ENCODE measurements around the gene NEUROD4.

DNA sequence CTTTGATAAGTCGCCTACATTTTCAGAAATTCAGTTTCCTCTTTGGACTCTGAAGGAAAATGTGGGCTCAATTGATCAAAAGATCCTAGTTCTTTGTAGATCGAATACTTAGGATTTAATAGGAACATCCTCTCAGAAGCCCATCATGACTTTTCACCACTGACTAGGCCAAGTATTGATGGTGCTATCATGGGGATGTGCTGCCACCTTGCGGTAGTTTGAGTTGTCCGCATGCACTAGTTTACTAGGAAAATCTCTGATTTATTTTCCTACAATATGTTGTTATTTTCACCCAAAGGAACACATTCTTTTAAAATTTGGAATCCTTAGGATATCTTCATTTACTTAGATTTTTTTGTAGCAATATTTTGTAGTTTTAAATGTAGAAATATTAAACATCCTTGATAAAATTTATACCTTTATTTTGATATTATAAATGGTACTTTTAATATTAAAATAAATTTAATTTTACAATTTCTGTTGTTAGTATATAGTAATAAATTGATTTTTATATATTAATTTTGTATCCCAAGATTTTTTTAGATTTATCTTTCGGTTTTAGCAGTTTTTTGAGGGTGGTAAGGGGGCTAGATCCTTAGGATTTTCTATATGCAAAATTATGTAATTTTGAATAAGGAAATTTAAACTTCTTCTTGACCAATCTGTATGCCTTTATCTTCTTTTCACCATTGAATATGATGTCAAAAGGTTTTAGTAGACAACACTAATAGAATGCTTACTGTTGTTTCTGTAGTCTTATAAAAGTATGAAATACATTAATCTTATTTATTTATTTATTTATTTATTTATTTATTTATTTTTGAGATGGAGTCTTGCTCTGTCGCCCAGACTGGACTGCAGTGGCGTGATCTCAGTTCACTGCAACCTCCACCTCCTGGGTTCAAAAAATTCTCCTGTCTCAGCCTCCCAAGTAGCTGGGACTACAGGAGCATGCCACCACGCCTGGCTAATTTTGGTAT lies 53.6 kb downstream of the NEUROD4 start:
- TF ChIP-seq, protein P1, sequence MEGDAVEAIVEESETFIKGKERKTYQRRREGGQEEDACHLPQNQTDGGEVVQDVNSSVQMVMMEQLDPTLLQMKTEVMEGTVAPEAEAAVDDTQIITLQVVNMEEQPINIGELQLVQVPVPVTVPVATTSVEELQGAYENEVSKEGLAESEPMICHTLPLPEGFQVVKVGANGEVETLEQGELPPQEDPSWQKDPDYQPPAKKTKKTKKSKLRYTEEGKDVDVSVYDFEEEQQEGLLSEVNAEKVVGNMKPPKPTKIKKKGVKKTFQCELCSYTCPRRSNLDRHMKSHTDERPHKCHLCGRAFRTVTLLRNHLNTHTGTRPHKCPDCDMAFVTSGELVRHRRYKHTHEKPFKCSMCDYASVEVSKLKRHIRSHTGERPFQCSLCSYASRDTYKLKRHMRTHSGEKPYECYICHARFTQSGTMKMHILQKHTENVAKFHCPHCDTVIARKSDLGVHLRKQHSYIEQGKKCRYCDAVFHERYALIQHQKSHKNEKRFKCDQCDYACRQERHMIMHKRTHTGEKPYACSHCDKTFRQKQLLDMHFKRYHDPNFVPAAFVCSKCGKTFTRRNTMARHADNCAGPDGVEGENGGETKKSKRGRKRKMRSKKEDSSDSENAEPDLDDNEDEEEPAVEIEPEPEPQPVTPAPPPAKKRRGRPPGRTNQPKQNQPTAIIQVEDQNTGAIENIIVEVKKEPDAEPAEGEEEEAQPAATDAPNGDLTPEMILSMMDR (IDR thresholded peaks at IDR 0.05), result peak; percentile 90
- no peak for TF ChIP-seq ZFX (IDR thresholded peaks at IDR 0.05; ENCODE audit: borderline replicate concordance)
